GM21526 (cell line): Measurements from ENCODE around the gene MARCHF7.
"Not testable (repeated sequence)": the region's sequence is repeated elsewhere in the genome, so short reads cannot be mapped to it uniquely, and the experiment has no call there.

Source experiments
- ATAC-seq: cut with Tn5 transposase; IDR thresholded peaks from one replicate; pipeline ENCODE4 v1.9.1; 2021; ENCODE audit warnings: moderate library complexity; ENCODE audit not compliant: unreplicated experiment, low FRiP score

The MARCHF7 gene

DNA sequence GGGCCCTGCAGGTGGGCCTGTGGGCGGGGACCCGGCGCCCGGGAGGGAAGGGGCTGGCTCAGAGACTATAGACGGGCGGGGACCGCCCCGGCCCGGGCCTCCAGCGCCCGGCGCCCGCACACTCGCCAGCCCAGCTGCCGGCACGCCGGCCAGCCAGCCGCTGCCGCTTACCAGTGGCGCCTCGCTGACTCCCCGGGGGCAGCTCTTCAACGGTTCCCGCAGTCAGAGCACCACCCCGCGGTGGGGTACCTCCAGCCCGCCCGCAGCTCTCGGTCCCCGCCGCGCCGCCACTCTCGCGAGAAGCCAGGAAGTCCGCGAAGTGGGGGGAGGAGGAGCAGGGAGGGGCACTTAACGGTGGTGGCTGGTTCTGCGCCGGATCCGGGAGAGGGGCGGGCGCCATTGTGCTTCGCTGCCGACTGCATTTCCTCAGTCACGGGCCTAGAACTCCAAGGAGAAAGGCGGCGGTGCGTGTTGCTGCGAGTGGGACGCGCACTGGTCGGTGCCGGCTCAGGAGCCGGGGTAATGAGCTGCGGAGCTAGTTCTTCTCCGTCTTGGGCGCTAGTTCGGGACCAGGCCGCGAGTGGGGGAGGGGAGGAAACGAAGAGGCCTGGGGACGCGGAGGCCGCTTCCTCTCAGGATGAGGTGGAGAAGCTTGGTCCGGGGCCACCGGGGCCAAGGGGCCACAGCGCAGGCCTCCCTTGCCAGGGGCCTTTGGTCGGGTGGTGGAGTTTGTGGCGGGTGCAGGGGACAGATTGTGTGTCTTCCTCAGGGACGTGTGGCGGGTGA is at the start of gene MARCHF7:
Gene MARCHF7 (plus strand): TSS at position 364 of the 786 bp plus-strand sequence. CDS start 16,517 bp downstream, outside the sequence.
- ATAC-seq: peak; percentile 92

DNA sequence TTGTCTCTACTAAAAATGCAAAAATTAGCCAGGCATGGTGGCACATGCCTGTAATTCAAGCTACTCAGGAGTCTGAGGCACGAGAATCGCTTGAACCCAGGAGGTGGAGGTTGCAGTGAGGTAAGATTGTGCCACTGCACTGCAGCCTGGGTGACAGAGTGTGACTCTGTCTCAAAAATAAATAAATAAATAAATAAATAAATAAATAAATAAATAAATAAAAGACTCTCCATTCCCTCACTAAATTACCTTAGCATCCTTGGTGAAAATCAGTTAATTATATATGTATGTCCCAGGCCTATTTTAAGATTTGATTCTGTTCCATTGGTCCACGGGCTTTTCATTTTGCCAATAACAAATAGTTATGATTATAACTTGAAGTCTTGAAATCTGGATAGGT is 44.9 kb upstream of the MARCHF7 start:
- not testable (repeated sequence) for ATAC-seq

- no peak for ATAC-seq
These were observed 41.3 kb upstream of the MARCHF7 start for GRCh38 chr2:159671047-159671446.

- no peak for ATAC-seq
These were observed 34.7 kb upstream of the MARCHF7 start for GRCh38 chr2:159677654-159678053.

GRCh38 chr2:159680692-159681091 is 31.6 kb upstream of the MARCHF7 start:
- no peak for ATAC-seq

- no peak for ATAC-seq
These were observed 28.5 kb upstream of the MARCHF7 start for GRCh38 chr2:159683817-159684216.

DNA sequence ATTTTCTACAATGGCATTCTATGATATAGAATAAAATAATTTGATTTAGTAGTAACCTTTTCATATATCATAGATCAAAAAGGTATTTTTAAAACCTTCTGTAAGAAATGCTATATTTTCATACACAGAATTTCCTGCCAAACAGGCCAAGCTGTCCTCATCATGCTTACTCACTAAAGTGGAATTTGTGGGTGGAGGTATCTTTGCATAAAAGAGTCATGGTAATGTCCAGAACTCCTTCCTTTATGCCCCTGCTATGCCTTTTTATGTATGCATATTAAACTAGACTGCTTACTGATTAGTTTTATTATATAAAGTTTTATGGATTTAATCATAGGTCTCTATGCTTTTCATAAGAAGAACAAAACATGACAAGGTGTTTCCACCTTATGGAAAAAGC is 27.5 kb upstream of the MARCHF7 start:
- no peak for ATAC-seq

- ATAC-seq: no peak
These were observed 17.7 kb upstream of the MARCHF7 start for GRCh38 chr2:159694500-159695040.

DNA sequence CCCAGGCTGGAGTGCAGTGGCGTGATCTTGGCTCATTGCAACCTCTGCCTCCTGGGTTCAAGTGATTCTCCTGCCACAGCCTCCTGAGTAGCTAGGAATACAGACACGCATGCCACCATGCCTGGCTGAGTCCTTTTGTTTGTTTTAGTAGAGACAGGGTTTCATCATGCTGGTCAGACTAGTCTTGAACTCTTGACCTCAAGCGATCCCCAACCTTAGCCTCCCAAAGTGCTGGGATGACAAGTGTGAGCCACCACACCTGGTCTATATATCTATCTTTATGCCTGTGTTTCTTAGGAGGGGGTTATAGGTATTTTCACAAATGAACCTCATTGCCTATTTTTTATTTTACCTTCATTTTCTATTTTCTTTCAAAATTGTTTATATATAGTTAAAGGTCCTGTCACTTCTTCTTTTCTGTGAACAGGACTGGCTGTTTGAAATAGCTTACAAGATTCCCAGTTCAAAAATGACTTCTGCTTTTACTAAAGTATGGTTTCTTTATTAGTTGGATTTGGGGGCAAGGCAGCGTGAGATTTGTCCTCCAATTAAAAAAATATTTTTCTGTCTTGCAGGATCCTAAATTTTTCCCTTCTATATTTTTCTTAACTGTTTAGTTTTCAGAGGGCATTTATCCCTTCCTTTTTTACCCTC is 16.4 kb upstream of the MARCHF7 start:
- no peak for ATAC-seq

DNA sequence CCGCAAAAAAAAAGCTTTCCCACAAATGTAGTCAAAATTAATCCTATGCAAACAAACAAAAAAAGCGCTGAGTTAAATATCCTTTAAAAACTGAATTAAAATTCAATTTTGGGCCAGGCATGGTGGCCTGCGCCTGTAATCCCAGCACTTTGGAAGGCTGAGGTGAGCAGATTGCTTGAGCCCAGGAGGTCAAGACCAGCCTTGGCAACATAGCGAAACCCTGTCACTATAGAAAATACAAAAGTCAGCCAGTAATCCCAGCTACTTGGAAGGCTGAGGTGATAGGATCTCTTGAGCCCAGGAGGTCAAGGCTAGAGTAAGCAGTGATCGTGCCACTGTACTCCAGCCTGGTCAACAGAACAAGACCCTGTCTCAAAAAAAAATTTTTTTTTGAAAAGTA is 8.8 kb upstream of the MARCHF7 start:
- ATAC-seq: no peak

- no peak for ATAC-seq
These were observed 5.8 kb upstream of the MARCHF7 start for GRCh38 chr2:159706385-159706980.

GRCh38 chr2:159708066-159708760 is 4.1 kb upstream of the MARCHF7 start:
- ATAC-seq: no peak

- ATAC-seq: no peak
These were observed 1.6 kb upstream of the MARCHF7 start for GRCh38 chr2:159710601-159711180.

DNA sequence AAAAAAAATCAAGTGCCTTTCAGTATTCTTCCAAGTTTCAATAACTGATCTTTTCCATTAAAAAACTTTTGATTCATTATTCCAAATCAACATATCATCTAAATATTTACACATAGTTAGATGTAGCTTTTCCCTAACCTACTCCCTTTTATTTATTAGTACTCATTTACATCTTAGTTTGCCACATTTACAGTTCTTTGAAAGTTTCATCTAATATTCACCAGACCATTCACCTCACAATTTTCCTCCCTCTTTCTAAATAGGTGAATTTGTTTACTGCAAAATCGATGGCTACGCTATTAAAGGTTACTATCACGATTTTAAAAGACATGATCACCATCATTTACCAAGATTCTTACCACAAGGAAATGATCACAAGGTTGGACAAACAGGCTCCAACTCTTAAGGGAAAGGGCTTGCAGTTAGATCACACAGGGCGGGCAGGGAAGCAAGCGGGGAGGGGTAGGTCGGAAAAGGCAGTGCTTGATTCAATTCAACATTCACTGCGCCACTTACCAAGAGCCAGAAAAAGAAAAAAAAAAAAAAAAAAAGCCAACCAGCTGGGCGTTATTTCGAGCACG is 654 bp upstream of the MARCHF7 start:
- ATAC-seq: no peak

DNA sequence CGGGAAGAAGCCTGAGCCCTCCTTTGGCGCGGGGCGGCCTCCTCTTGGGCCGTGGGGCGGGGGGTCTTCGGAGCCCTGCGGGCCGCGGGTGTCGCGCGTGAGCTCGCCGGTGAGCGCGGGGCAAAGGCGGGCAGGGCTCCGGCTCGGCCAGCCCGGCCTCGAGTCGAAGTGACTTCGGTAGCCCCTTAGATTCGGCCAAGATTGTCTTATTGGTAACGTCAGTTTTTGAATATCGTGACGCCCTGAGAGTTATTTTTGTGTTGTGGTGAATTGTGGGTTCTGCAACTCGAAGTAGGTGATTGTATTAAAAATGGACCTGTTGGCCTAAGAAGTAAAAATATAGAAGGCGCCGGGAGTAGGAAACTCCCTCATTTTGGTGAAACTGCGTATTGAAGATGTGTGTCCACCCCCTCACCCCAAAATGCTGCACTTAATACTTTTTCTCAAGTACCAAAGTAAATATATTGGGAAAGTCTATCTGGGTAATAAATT is 669 bp downstream of the MARCHF7 start:
- no peak for ATAC-seq

GRCh38 chr2:159713631-159714246 is 1.4 kb downstream of the MARCHF7 start:
- no peak for ATAC-seq

DNA sequence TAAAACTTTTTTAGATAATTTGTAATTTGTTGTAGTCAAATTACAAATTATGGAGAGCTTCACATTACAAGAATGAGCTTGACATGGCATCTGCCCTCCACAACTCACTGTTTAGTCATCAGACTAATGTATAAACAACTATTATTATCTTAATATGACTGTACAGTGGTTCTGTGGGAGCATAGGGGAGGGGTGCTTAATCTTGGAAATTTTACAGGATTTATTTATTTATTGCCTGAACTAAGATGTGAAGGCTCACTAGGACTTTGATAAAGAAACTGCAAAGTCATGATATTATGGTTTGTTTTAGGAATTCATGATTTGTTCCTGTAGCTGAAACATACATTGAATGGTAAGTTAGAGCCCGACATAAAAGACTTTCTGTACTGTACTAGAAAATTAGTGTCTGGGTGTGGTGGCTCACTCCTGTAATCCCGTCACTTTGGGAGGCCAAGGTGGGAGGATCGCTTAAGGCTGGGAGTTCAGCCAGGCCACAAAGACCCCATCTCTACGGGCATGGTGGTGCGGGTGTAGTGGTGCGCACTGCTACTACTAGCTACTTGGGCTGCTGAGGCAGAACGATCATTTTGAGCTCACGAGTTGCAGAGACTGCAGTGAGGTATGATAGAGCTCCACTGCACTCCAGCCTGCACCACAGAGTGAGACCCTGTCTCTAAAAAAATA is 2.1 kb downstream of the MARCHF7 start:
- ATAC-seq: no peak

GRCh38 chr2:159715451-159715850 is 3.1 kb downstream of the MARCHF7 start:
- ATAC-seq: no peak

GRCh38 chr2:159716409-159716808 is 4.1 kb downstream of the MARCHF7 start:
- ATAC-seq: not testable (repeated sequence)
